HepG2 (cell line): ENCODE data around the gene HLCS. TPM values are rescaled to one million over a fixed set of nuclear protein-coding genes. Genes with fewer than 3 reads are reported as not detected.
A peak's percentile ranks its signal among the peaks of the same experiment; 100 is the strongest.

Experiments
- EP300 ChIP-seq, 3 experiments: sonication (generic) in 1 of 3; formaldehyde crosslinking in 1 of 3; IDR thresholded peaks; 2 replicates each; pipeline versions ENCODE4 v1.5.1 to v1.6.1; 2011 to 2020; ENCODE audit warnings: low read depth in 2 of 3, low read length in 2 of 3, borderline replicate concordance in 1 of 3, improper control_type of control experiment in 1 of 3, mild to moderate bottlenecking in 1 of 3, missing genetic modification reagents in 1 of 3, moderate library complexity in 1 of 3
- HHEX ChIP-seq: IDR thresholded peaks from 2 replicates; pipeline ENCODE4 v1.6.1; 2016; ENCODE audit warnings: control low read depth
- ISL2 ChIP-seq: sonication (generic); formaldehyde crosslinking; IDR thresholded peaks from 2 replicates; pipeline ENCODE4 v1.5.0; 2020; ENCODE audit warnings: missing genetic modification reagents
- KLF13 ChIP-seq: sonication (generic); formaldehyde crosslinking; IDR thresholded peaks from 2 replicates; pipeline ENCODE4 v1.4.0; 2020; ENCODE audit warnings: mild to moderate bottlenecking, missing genetic modification reagents
- MATR3 ChIP-seq: sonication (generic); formaldehyde crosslinking; IDR thresholded peaks from 2 replicates; pipeline ENCODE4 v1.4.0; 2020; ENCODE audit warnings: missing genetic modification reagents
- MBNL3 ChIP-seq: fragments of 250-450 bp; sonication (Bioruptor Pico); conservative IDR thresholded peaks from 2 replicates; pipeline ENCODE4 v1.8.0; 2022; ENCODE audit warnings: mild to moderate bottlenecking, inconsistent platforms
- NCOA2 ChIP-seq: sonication (generic); formaldehyde crosslinking; IDR thresholded peaks from 2 replicates; pipeline ENCODE4 v1.8.0; 2022; ENCODE audit warnings: inconsistent platforms
- RXRA ChIP-seq: sonication (generic); formaldehyde crosslinking; IDR thresholded peaks from 2 replicates; pipeline ENCODE4 v1.5.1; 2020; ENCODE audit warnings: missing genetic modification reagents
- TEAD2 ChIP-seq: sonication (generic); formaldehyde crosslinking; IDR thresholded peaks from 2 replicates; pipeline ENCODE4 v1.9.0; 2021; ENCODE audit warnings: missing genetic modification reagents
- THAP11 ChIP-seq: IDR thresholded peaks from 2 replicates; pipeline ENCODE4 v1.6.1; 2016; ENCODE audit warnings: missing biosample characterization, missing genetic modification reagents
- ZBTB3 ChIP-seq: sonication (generic); formaldehyde crosslinking; IDR thresholded peaks from 2 replicates; pipeline ENCODE4 v1.4.0; 2020; ENCODE audit warnings: low read depth, mild to moderate bottlenecking, moderate library complexity, missing genetic modification reagents, borderline replicate concordance
- ZSCAN31 ChIP-seq: sonication (generic); formaldehyde crosslinking; IDR thresholded peaks from 2 replicates; pipeline ENCODE4 v1.5.0; 2020; ENCODE audit warnings: low read depth, mild to moderate bottlenecking, missing genetic modification reagents
- polyA plus RNA-seq, 8 experiments: library from polyadenylated mRNA; depleted of rRNA in 3 of 8; stranded (reverse) in 7 of 8; unstranded in 1 of 8; fragments of >200 nt; fragmentation: Illumina TruSeq in 4 of 8; extraction: Trizol in 4 of 8; gene quantifications; 2 replicates each; pipeline versions ENCODE4 v1.2.1 to v1.2.3, GENCODE V29; 2011 to 2016; ENCODE audit warnings: low read depth in 4 of 8, missing spikeins in 1 of 8, mixed read lengths in 1 of 8; ENCODE audit not compliant: insufficient read depth in 1 of 8
- total RNA-seq, 5 experiments: library from RNA; depleted of rRNA; stranded (reverse); fragments of >200 nt; fragmentation: Illumina TruSeq; extraction: Trizol; gene quantifications; 2 replicates each; pipeline ENCODE4 v1.2.3, GENCODE V29; 2016; ENCODE audit warnings: low read depth in 1 of 5
- TF ChIP-seq, protein P1 (sequence below): IDR thresholded peaks from 2 replicates; pipeline ENCODE4 v1.6.1; 2016; ENCODE audit warnings: low read depth, control low read depth
- TF ChIP-seq, protein P2 (sequence below): sonication (generic); formaldehyde crosslinking; IDR thresholded peaks from 2 replicates; pipeline ENCODE4 v1.9.0; 2021; ENCODE audit warnings: missing genetic modification reagents, mild to moderate bottlenecking, borderline replicate concordance
- TF ChIP-seq, protein P3 (sequence below), 2 experiments: sonication (generic) in 1 of 2; formaldehyde crosslinking in 1 of 2; IDR thresholded peaks; 2 replicates each; pipeline versions ENCODE4 v1.6.1 to v1.9.0; 2014 to 2022; ENCODE audit warnings: antibody characterized with exemption in 1 of 2, borderline replicate concordance in 1 of 2, inconsistent platforms in 1 of 2, low read depth in 1 of 2, missing genetic modification reagents in 1 of 2
- TF ChIP-seq, protein P4 (sequence below): sonication (generic); formaldehyde crosslinking; IDR thresholded peaks from 2 replicates; pipeline ENCODE4 v1.5.0; 2020; ENCODE audit warnings: mild to moderate bottlenecking, missing genetic modification reagents, borderline replicate concordance

The HLCS gene
- total and polyA plus RNA-seq, 2 of the 13 experiments (the other 11 are each of a cell fraction or from before 2014, with no cell fraction given), result 7.9 to 12.3 TPM

DNA sequence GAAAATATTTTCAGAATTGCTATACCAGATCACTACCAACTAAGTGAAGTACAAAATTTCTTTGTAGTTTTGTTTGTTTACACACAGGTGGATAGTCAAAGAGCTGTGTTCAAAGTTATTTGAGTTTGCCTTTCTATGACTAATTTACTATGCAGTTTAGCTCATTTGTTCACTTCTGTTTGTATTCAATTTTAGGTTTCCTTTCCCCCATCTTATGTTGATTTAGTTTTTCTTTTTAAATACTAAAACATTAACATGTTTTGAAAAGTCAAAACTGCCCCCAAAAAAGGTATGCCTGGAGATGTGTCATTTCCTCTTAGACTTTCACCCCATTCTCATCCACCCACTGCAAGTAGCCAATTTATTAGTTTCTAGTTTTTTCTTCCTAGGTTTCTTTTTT, 21.4 kb upstream of the HLCS start (continued):
- no peak for TF ChIP-seq TEAD2 (CRISPR knock-in tag)
- no peak for TF ChIP-seq THAP11
- TF ChIP-seq ISL2 (CRISPR knock-in tag), result peak; percentile 46; the same call in 1 of the 2 replicates
- peak; percentile 45 for TF ChIP-seq NCOA2
- TF ChIP-seq, protein P1, sequence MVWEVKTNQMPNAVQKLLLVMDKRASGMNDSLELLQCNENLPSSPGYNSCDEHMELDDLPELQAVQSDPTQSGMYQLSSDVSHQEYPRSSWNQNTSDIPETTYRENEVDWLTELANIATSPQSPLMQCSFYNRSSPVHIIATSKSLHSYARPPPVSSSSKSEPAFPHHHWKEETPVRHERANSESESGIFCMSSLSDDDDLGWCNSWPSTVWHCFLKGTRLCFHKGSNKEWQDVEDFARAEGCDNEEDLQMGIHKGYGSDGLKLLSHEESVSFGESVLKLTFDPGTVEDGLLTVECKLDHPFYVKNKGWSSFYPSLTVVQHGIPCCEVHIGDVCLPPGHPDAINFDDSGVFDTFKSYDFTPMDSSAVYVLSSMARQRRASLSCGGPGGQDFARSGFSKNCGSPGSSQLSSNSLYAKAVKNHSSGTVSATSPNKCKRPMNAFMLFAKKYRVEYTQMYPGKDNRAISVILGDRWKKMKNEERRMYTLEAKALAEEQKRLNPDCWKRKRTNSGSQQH (CRISPR knock-in tag), result no peak
- TF ChIP-seq RXRA (CRISPR knock-in tag), result no peak
- no peak for TF ChIP-seq MATR3
- TF ChIP-seq ZSCAN31 (CRISPR knock-in tag), result no peak
- TF ChIP-seq, protein P2, sequence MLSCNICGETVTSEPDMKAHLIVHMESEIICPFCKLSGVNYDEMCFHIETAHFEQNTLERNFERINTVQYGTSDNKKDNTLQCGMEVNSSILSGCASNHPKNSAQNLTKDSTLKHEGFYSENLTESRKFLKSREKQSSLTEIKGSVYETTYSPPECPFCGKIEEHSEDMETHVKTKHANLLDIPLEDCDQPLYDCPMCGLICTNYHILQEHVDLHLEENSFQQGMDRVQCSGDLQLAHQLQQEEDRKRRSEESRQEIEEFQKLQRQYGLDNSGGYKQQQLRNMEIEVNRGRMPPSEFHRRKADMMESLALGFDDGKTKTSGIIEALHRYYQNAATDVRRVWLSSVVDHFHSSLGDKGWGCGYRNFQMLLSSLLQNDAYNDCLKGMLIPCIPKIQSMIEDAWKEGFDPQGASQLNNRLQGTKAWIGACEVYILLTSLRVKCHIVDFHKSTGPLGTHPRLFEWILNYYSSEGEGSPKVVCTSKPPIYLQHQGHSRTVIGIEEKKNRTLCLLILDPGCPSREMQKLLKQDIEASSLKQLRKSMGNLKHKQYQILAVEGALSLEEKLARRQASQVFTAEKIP (CRISPR knock-in tag), result no peak
- no peak for TF ChIP-seq KLF13 (CRISPR knock-in tag)
- TF ChIP-seq MBNL3, result no peak
- TF ChIP-seq EP300 (IDR thresholded peaks at IDR 0.05; ENCODE audit: low read depth in 2 of 2, low read length in 2 of 2), result peak in 1 of 2 experiments; percentile 81; a peak in 2 of 4 replicates
- no peak for TF ChIP-seq EP300 (CRISPR knock-in tag; IDR thresholded peaks at IDR 0.05; ENCODE audit: borderline replicate concordance)
- peak; percentile 17; the same call in 1 of the 2 replicates for TF ChIP-seq HHEX (CRISPR knock-in tag)
- TF ChIP-seq, protein P3, sequence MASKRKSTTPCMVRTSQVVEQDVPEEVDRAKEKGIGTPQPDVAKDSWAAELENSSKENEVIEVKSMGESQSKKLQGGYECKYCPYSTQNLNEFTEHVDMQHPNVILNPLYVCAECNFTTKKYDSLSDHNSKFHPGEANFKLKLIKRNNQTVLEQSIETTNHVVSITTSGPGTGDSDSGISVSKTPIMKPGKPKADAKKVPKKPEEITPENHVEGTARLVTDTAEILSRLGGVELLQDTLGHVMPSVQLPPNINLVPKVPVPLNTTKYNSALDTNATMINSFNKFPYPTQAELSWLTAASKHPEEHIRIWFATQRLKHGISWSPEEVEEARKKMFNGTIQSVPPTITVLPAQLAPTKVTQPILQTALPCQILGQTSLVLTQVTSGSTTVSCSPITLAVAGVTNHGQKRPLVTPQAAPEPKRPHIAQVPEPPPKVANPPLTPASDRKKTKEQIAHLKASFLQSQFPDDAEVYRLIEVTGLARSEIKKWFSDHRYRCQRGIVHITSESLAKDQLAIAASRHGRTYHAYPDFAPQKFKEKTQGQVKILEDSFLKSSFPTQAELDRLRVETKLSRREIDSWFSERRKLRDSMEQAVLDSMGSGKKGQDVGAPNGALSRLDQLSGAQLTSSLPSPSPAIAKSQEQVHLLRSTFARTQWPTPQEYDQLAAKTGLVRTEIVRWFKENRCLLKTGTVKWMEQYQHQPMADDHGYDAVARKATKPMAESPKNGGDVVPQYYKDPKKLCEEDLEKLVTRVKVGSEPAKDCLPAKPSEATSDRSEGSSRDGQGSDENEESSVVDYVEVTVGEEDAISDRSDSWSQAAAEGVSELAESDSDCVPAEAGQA (IDR thresholded peaks at IDR 0.05; ENCODE audit: low read depth), result no peak
- TF ChIP-seq, protein P3 (CRISPR knock-in tag; IDR thresholded peaks at IDR 0.05; ENCODE audit: borderline replicate concordance), result no peak
- TF ChIP-seq, protein P4, sequence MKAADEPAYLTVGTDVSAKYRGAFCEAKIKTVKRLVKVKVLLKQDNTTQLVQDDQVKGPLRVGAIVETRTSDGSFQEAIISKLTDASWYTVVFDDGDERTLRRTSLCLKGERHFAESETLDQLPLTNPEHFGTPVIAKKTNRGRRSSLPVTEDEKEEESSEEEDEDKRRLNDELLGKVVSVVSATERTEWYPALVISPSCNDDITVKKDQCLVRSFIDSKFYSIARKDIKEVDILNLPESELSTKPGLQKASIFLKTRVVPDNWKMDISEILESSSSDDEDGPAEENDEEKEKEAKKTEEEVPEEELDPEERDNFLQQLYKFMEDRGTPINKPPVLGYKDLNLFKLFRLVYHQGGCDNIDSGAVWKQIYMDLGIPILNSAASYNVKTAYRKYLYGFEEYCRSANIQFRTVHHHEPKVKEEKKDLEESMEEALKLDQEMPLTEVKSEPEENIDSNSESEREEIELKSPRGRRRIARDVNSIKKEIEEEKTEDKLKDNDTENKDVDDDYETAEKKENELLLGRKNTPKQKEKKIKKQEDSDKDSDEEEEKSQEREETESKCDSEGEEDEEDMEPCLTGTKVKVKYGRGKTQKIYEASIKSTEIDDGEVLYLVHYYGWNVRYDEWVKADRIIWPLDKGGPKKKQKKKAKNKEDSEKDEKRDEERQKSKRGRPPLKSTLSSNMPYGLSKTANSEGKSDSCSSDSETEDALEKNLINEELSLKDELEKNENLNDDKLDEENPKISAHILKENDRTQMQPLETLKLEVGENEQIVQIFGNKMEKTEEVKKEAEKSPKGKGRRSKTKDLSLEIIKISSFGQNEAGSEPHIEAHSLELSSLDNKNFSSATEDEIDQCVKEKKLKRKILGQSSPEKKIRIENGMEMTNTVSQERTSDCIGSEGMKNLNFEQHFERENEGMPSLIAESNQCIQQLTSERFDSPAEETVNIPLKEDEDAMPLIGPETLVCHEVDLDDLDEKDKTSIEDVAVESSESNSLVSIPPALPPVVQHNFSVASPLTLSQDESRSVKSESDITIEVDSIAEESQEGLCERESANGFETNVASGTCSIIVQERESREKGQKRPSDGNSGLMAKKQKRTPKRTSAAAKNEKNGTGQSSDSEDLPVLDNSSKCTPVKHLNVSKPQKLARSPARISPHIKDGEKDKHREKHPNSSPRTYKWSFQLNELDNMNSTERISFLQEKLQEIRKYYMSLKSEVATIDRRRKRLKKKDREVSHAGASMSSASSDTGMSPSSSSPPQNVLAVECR, result no peak
- TF ChIP-seq ZBTB3, result no peak
